KMS-11 (cell line): ENCODE data around the gene GJA9.

Experiments used
- H2AFZ ChIP-seq: fragments of 200-600 bp; sonication (generic); 2 replicates; pipeline ENCODE4 v1.6.1; 2016; ENCODE audit warnings: antibody characterized with exemption, mixed run types, low read depth
- H3K27ac ChIP-seq: fragments of 200-600 bp; sonication (generic); 2 replicates; pipeline ENCODE4 v1.6.1; 2016; ENCODE audit warnings: mild to moderate bottlenecking, mixed run types
- H3K27me3 ChIP-seq: fragments of 200-600 bp; sonication (generic); 2 replicates; pipeline ENCODE4 v1.6.1; 2017; ENCODE audit warnings: mild to moderate bottlenecking, low read depth, mixed run types, moderate library complexity; ENCODE audit not compliant: insufficient read depth
- H3K36me3 ChIP-seq: fragments of 200-600 bp; sonication (generic); 2 replicates; pipeline ENCODE4 v1.6.1; 2017; ENCODE audit warnings: mild to moderate bottlenecking, mixed run types; ENCODE audit not compliant: insufficient read depth
- H3K4me1 ChIP-seq: fragments of 200-600 bp; sonication (generic); 2 replicates; pipeline ENCODE4 v1.6.1; 2016; ENCODE audit warnings: mild to moderate bottlenecking, low read depth, mixed run types; ENCODE audit not compliant: poor library complexity, severe bottlenecking
- H3K4me2 ChIP-seq: fragments of 200-600 bp; sonication (generic); 2 replicates; pipeline ENCODE4 v1.7.0; 2016; ENCODE audit warnings: mild to moderate bottlenecking, mixed run types
- H3K4me3 ChIP-seq: fragments of 200-600 bp; sonication (generic); IDR thresholded peaks from 2 replicates; pipeline ENCODE4 v1.6.1; 2017; ENCODE audit warnings: low read depth, low read length, mixed read lengths; ENCODE audit not compliant: insufficient read depth
- H3K79me2 ChIP-seq: fragments of 200-600 bp; sonication (generic); 2 replicates; pipeline ENCODE4 v1.6.1; 2016; ENCODE audit warnings: low read depth, mixed run types; ENCODE audit not compliant: insufficient read depth
- H3K9ac ChIP-seq: fragments of 200-600 bp; sonication (generic); 2 replicates; pipeline ENCODE4 v1.6.1; 2016; ENCODE audit warnings: mild to moderate bottlenecking, mixed run types
- H4K20me1 ChIP-seq: fragments of 200-600 bp; sonication (generic); 2 replicates; pipeline ENCODE4 v1.6.1; 2016; ENCODE audit warnings: mild to moderate bottlenecking, mixed run types; ENCODE audit not compliant: insufficient read depth
- TF ChIP-seq, protein P1 (sequence below): fragments of 200-600 bp; sonication (generic); conservative IDR thresholded peaks from 2 replicates; pipeline ENCODE4 v1.6.1; 2017; ENCODE audit warnings: low read depth, mild to moderate bottlenecking, antibody characterized with exemption, low read length, moderate library complexity, mixed read lengths

Gene GJA9

DNA sequence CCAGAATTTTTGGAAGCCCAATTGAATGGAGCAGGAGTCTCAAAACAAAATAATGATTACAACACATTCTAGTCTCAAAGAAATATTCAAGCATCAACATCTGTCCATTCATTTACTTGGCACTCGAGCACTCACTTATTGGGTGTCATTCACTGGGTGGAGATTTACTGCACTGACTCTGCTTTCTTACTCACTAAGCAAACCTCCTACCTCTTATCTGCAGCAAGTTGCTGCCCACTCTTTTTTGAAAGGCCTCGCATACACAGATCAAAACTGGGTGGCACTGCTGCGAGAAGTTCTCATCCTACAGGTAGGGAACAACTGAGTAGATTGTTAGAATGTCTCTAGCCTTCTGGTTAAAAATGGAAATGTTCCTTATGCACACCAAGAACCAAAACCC, 42.2 kb upstream of the GJA9 start:
- H3K4me3 ChIP-seq, result no peak overlapping the region
- H3K4me2 ChIP-seq, result no peak overlapping the region
- TF ChIP-seq, protein P1, sequence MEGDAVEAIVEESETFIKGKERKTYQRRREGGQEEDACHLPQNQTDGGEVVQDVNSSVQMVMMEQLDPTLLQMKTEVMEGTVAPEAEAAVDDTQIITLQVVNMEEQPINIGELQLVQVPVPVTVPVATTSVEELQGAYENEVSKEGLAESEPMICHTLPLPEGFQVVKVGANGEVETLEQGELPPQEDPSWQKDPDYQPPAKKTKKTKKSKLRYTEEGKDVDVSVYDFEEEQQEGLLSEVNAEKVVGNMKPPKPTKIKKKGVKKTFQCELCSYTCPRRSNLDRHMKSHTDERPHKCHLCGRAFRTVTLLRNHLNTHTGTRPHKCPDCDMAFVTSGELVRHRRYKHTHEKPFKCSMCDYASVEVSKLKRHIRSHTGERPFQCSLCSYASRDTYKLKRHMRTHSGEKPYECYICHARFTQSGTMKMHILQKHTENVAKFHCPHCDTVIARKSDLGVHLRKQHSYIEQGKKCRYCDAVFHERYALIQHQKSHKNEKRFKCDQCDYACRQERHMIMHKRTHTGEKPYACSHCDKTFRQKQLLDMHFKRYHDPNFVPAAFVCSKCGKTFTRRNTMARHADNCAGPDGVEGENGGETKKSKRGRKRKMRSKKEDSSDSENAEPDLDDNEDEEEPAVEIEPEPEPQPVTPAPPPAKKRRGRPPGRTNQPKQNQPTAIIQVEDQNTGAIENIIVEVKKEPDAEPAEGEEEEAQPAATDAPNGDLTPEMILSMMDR, result no peak
- H3K27ac ChIP-seq, result no peak overlapping the region
- no peak overlapping the region for H3K9ac ChIP-seq
- H3K4me1 ChIP-seq, result no peaks in the 10 kb centered on the region
- no peaks in the 10 kb centered on the region for H3K79me2 ChIP-seq
- no peaks in the 10 kb centered on the region for H3K27me3 ChIP-seq
- no peaks in the 10 kb centered on the region for H3K36me3 ChIP-seq
- no peaks in the 10 kb centered on the region for H4K20me1 ChIP-seq
- no peak overlapping the region for H2AFZ ChIP-seq

DNA sequence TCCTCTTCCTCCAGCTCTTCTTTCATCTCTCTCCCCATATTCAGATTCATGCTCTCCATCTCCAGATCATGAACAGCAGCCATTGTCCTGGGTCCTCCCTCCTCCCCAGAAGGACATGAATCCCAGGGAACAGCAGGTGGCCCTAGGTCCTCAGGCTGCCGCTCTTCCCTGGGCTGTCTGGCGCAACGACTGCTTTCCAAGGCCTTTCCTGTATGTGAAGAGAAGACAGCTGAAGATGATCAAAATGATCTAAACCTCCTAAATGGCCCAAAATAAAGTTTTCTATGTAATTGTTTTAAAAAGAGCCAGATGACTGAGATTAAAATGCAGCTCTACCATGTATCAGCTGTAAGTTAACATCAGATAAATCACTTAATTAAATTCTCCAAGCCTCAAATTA, 37.7 kb upstream of the GJA9 start:
- Histone ChIP-seq H4K20me1 (no peaks in the 10 kb centered on the region), H3K4me3 (no peak overlapping the region), H3K4me2 (peak overlapping the region; percentile 33; the same call in 1 of the 2 replicates), H3K36me3 (no peaks in the 10 kb centered on the region), H3K9ac (no peak overlapping the region), H2AFZ (peak overlapping the region; percentile 84; the same call in 1 of the 2 replicates), H3K79me2 (no peaks in the 10 kb centered on the region), H3K4me1 (peaks cover 5% of the 10 kb centered on the region), H3K27ac (no peak overlapping the region), H3K27me3 (no peaks in the 10 kb centered on the region)
- TF ChIP-seq, protein P1, result no peak

DNA sequence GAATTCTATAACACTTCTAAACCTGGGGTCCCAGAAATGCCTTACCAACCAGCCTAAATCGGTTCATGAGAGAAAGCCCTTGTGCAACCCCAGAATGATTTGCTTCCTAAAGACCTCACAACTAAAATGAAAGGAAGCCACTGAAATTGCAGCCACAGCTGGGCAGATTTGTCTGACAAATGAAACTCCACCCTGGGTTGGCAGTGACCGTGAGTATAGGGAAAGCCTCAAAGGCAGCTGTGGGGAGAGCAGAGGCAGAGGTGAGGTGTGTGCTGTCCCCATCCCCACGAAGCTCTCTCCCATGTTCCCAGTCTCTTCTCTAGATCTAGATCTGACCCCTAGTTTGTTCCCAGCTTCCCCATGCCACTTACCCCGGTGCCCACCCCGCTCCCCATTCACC, 37.2 kb upstream of the GJA9 start:
- Histone ChIP-seq H3K9ac (0 out of 2 replicates have a peak overlapping the region, but pooled peaks have one; percentile 16), H3K36me3 (no peaks in the 10 kb centered on the region), H4K20me1 (no peaks in the 10 kb centered on the region), H3K27me3 (no peaks in the 10 kb centered on the region), H3K79me2 (no peaks in the 10 kb centered on the region), H2AFZ (peak overlapping the region; percentile 84), H3K4me3 (no peak overlapping the region), H3K27ac (no peak overlapping the region), H3K4me2 (peak overlapping the region; percentile 33; the same call in 1 of the 2 replicates), H3K4me1 (peaks cover 5% of the 10 kb centered on the region)
- TF ChIP-seq, protein P1, result no peak

DNA sequence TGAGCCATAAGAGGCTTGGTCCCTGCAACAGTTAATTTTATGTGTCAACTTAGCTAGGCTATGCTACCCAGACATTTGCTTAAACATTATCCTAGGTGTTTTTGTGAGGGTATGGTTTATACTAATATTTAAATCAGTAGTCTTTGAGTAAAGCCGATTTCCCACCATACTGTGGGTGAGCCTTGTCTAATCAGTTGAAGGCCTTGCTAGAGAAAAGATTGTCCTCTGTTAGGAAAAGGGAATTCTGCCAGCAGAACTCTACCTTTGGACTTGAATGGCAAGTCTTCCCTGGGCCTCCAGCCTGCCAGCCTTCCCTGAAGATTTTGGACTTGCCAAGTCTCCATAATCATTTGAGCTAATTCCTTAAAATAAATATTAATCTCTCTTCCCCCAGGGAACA, 36.4 kb upstream of the GJA9 start:
- no peaks in the 10 kb centered on the region for H3K79me2 ChIP-seq
- no peak overlapping the region for H3K9ac ChIP-seq
- no peak overlapping the region for H3K27ac ChIP-seq
- H3K36me3 ChIP-seq, result no peaks in the 10 kb centered on the region
- H2AFZ ChIP-seq, result peak overlapping the region; percentile 84
- TF ChIP-seq, protein P1, result no peak
- peaks cover 5% of the 10 kb centered on the region for H3K4me1 ChIP-seq
- no peaks in the 10 kb centered on the region for H4K20me1 ChIP-seq
- no peak overlapping the region for H3K4me2 ChIP-seq
- no peaks in the 10 kb centered on the region for H3K27me3 ChIP-seq
- H3K4me3 ChIP-seq, result no peak overlapping the region
